ENCODE data around the gene ESPN.
A peak's percentile ranks its signal among the peaks of the same experiment; 100 is the strongest.
"Not testable (repeated sequence)": the region's sequence is repeated elsewhere in the genome, so short reads cannot be mapped to it uniquely, and the experiment has no call there.

Gene ESPN

DNA sequence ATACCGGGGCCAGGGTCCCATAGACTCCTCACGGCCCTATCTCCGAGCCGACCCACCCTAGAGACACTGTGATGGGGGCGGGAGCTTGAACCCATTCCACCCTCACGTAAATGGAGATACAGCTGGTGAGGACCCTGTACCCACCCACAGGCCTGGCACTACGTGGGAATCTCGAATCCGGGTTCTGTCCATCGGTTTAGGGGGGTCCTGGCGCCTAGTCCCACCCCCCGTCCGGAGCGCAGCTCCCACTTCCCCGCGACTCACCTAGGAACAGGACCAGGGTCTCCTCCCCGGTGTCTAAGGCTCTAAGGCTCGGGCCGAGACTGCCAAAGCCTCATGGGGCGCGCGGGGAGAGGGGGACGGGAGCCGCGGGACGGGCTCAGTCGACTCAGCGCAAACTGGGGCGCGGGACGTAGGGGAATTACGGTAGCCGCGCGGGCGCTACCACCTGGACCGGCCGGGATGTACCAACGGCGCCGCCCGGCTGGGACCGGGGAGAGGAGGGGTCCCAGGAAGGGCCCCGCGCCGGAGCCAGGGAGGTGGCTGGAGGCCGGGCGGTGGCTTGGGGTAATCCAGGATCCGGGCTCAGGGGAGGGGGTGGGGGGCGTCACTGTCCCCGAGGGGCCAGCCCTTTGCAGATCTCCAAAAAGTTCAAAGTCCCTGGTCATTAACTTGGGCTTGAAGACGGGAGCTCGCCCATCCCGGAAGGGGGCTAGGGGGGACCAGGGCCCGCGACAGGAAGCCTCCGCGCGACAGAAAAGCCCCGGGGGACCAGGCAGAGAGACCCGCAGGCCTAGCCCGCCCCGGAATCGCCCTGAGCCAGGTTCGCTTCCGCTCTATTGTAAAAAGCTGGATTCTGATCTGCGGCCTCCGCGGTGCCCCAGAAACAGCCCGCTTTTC, 65.9 kb downstream of the ESPN start:
- Mint-ChIP-seq H3K4me3 (peak overlapping the region; percentile 83), H3K4me1 (ENCODE audit: low read depth) (peaks cover 19% of the 10 kb centered on the region), H3K27ac (peak overlapping the region; percentile 73), H3K36me3 (ENCODE audit: low read depth) (no peaks in the 10 kb centered on the region), H3K9me3 (no peaks in the 10 kb centered on the region), H3K27me3 (ENCODE audit: low read depth) (peaks cover 22% of the 10 kb centered on the region)
- DNase-seq (ENCODE audit: low spot score) = peak; percentile 51

DNA sequence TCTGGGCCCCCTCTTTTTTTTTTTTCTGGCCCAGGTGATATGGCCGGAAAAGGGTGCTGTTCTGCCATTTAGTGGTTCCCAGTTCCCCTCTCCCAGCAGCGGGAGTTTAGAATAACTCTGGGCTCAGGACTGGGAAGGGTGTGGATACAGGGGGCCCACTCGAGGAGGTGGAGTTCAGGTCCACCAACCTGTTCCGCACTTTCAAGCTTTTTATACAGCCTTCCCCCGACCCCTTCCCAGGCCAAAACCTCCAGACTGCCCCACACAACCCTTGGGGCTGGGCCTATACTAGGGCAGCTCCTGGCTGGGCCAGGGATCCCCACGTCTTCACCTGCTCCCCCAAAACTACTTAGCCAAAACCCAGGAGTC, 66.5 kb downstream of the ESPN start:
- H3K27ac Mint-ChIP-seq = peak overlapping the region; percentile 78
- H3K9me3 Mint-ChIP-seq = no peaks in the 10 kb centered on the region
- H3K27me3 Mint-ChIP-seq (ENCODE audit: low read depth) = peaks cover 25% of the 10 kb centered on the region
- peak overlapping the region; percentile 76 for H3K4me3 Mint-ChIP-seq
- H3K36me3 Mint-ChIP-seq (ENCODE audit: low read depth) = no peaks in the 10 kb centered on the region
- peaks cover 19% of the 10 kb centered on the region for H3K4me1 Mint-ChIP-seq (ENCODE audit: low read depth)
- DNase-seq (ENCODE audit: low spot score) = no peak

DNA sequence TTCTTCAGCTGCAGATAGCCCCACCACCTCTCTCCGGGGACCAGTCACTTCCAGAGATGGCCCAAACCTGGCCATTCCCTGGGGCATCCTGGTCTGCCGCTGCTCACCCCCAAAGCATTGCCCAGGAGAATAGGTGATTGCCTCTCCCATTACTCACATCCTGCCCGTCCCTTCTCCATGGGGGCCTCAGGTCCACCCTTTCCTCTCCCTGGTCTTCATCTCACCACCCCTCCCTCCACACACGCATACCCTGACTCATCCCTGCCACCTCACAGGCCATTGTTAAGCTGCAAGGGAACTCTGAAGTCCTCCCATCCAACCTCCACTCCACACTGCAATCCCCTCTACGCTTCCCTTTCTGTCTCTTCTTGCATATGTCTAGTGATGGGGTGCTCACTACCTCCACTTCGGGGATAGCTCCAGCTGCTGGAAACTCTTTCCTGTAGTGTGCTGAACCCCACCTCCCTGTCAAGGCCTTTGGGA, 66.9 kb downstream of the ESPN start, which contains the start of gene PLEKHG5:
PLEKHG5 (minus strand) TSS at position 188 of the 483 bp plus-strand sequence. CDS start 14,096 bp downstream, outside the sequence.
- Mint-ChIP-seq H3K27me3 (ENCODE audit: low read depth) (peaks cover 25% of the 10 kb centered on the region), H3K27ac (peak within 1 kb of the TSS; percentile 78), H3K9me3 (no peaks in the 10 kb centered on the region), H3K36me3 (ENCODE audit: low read depth) (no peaks in the 10 kb centered on the region), H3K4me1 (ENCODE audit: low read depth) (peaks cover 16% of the 10 kb centered on the region), H3K4me3 (peak within 1 kb of the TSS; percentile 76)
- no peak for DNase-seq (ENCODE audit: low spot score)

DNA sequence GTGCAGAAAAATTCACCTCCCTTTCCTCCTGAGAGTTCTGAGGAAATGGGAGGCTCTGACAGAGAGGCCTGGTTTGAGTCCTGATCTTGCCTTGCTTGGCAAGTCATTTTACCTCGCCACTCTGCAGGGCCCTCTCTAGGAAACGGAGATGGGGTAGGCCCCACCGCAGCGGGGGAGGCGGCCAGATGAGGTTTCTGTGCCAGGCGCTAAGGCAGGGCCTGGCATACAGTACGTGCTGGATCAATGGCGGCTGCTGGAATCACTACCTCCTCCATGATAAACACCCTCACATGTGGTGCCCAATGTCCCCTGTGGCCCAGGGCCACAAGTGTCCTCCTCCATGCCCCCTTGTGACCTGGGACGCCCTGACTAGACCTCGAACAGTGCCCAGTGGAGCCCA, 67.4 kb downstream of the ESPN start:
- peaks cover 15% of the 10 kb centered on the region for H3K4me1 Mint-ChIP-seq (ENCODE audit: low read depth)
- DNase-seq (ENCODE audit: low spot score) = no peak
- H3K9me3 Mint-ChIP-seq = no peaks in the 10 kb centered on the region
- peak overlapping the region; percentile 78 for H3K27ac Mint-ChIP-seq
- H3K36me3 Mint-ChIP-seq (ENCODE audit: low read depth) = no peaks in the 10 kb centered on the region
- H3K27me3 Mint-ChIP-seq (ENCODE audit: low read depth) = peaks cover 26% of the 10 kb centered on the region
- peak overlapping the region; percentile 76 for H3K4me3 Mint-ChIP-seq

DNA sequence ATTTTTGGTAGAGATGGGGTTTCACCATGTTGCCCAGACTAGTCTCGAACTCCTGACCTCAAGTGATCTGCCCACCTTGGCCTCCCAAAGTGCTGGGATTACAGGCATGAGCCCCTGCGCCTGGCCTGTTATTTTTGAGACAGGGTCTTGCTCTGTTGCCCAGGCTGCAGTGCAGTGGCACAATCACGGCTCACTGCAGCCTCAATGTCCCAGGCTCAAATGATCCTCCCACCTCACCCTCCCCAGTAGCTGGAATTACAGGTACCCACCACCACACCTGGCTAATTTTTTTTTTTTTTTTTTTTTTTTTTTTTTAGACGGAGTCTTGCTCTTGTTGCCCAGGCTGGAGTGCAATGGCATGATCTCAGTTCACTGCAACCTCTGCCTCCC, 69.3 kb downstream of the ESPN start:
- H3K27me3 Mint-ChIP-seq (ENCODE audit: low read depth) = peaks cover 23% of the 10 kb centered on the region
- H3K27ac Mint-ChIP-seq = not testable (repeated sequence)

DNA sequence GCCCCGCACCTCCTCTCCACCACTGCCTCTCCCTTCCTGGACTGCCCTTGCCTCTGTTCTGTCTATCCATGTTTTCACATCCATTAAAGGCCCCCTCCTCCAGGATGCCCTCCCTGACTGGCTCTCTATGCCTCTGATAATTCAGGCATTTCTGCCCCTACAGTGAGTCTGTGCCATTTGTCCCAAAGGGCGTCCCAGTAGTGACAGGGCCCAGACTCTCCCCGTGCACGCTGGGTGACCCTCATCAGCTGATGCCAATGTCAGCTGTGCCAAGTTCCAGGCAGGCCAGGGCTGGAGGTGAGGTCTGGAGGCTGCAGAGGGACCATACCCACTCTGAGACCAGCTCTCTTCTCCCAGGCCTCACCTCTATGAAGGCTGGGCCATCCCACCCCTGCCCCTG, 70.1 kb downstream of the ESPN start:
- Mint-ChIP-seq H3K4me1 (ENCODE audit: low read depth) (peaks cover 13% of the 10 kb centered on the region), H3K4me3 (no peak overlapping the region), H3K36me3 (ENCODE audit: low read depth) (no peaks in the 10 kb centered on the region), H3K9me3 (no peaks in the 10 kb centered on the region), H3K27me3 (ENCODE audit: low read depth) (peaks cover 30% of the 10 kb centered on the region), H3K27ac (no peak overlapping the region)
- DNase-seq (ENCODE audit: low spot score) = no peak

More for the DNA sequence above, 69.3 kb downstream of the ESPN start:
- H3K4me1 Mint-ChIP-seq (ENCODE audit: low read depth) = peaks cover 13% of the 10 kb centered on the region
- not testable (repeated sequence) for DNase-seq (ENCODE audit: low spot score); H3K36me3 Mint-ChIP-seq (ENCODE audit: low read depth); H3K4me3 Mint-ChIP-seq; H3K9me3 Mint-ChIP-seq

DNA sequence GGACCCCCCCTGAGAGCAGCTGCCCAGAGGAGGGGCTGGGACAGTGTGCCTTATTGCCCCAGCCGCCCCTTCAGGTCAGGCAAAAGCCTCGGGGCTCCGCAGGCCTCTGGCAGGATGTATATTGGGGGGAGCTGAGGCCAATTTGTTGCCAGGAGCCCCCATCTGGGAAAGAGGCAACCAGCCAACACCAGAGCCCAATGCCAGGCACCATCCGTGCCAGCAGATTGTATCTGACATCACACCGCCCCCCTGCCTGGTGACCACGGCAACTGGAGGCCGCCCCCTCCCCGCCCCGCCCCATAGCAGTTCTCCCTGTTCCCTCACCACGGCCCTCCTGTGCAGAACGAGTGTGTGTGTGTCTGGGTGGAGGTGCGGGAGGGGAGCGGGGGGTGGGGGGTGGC, 70.5 kb downstream of the ESPN start:
- DNase-seq (ENCODE audit: low spot score) = no peak
- H3K4me1 Mint-ChIP-seq (ENCODE audit: low read depth) = peaks cover 13% of the 10 kb centered on the region
- H3K9me3 Mint-ChIP-seq = no peaks in the 10 kb centered on the region
- H3K36me3 Mint-ChIP-seq (ENCODE audit: low read depth) = no peaks in the 10 kb centered on the region
- H3K27me3 Mint-ChIP-seq (ENCODE audit: low read depth) = peaks cover 30% of the 10 kb centered on the region
- H3K4me3 Mint-ChIP-seq = no peak overlapping the region
- no peak overlapping the region for H3K27ac Mint-ChIP-seq

DNA sequence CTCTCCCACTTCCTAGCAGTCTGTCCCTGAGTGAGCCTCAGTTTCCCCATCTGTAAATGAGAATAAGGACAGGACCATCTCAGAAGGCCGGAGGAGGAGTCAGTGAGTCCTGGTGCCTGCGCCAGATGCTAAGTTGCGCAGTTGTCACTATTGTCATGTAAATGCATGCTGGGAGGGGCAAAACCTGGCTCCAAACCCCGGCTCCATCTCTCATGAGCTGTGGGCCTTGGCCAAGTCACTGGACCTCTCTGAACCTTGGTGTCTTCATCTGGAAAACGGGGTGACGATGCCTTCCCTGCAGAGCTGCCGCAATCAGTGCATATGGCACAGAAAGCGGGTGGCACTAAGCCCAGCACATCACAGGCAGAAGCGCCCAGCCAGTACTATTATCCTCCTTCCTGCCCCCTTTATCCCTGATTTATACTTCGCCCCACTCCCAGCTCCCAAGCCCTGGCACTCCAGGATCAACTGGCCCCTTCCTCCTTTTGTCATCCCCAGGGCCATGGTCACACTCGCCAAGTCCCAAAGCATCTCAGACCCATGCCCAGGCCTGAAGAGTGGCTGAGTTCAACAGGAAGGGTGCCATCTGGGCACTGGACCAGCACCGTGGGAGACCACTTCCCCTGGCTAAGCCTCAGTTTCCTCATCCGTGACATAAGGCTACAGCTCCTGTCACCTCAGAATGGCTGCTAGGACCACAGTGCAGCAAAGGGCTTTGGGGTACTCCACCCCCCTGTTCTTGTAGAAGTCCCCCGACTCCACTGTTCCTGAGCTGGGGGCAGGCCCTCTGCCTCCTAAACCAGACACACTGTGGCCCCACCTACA, 71.2 kb downstream of the ESPN start:
- no peak overlapping the region for H3K27ac Mint-ChIP-seq
- no peak for DNase-seq (ENCODE audit: low spot score)
- H3K27me3 Mint-ChIP-seq (ENCODE audit: low read depth) = peaks cover 30% of the 10 kb centered on the region
- H3K36me3 Mint-ChIP-seq (ENCODE audit: low read depth) = no peaks in the 10 kb centered on the region
- peak overlapping the region; percentile 21 for H3K4me3 Mint-ChIP-seq
- peaks cover 10% of the 10 kb centered on the region for H3K4me1 Mint-ChIP-seq (ENCODE audit: low read depth)
- no peaks in the 10 kb centered on the region for H3K9me3 Mint-ChIP-seq

DNA sequence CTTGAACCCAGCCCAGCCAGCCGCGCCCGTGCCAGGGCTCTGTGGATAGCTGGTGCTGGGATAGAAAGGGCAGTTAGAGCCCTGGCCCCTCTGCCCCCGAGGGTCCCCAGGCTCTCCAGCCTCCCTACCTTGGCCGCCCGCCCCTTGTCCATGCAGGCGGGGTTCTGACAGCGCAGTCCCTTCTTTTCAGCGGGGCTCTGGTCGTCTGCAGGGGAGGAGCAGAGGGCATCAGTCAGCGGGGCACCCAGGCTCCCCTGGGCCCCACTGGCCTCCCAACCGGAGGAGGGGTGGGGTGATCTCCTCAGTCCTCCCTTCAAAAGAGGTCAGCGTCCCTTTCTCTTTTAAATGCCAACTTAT, 71.8 kb downstream of the ESPN start:
- Mint-ChIP-seq H3K4me3 (peak overlapping the region; percentile 21), H3K4me1 (ENCODE audit: low read depth) (peaks cover 7% of the 10 kb centered on the region), H3K27ac (no peak overlapping the region), H3K27me3 (ENCODE audit: low read depth) (peaks cover 30% of the 10 kb centered on the region), H3K36me3 (ENCODE audit: low read depth) (no peaks in the 10 kb centered on the region), H3K9me3 (no peaks in the 10 kb centered on the region)
- no peak for DNase-seq (ENCODE audit: low spot score)

DNA sequence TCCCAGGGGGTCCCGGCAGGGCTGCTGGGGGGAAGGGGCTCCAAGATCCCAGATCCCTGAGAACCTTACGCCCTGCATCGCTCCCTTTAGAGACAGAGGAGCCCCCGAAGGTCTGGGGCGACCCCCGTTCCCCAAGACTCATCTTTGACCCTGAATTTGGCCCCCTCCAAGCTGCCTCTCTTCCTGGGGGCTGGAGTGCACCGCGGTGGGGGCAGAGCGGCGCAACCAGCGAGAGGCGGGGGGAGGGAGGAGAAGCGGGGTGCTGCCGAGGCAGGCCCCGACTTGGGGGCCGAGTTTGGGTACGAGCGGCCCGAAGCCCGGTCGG, 72.3 kb downstream of the ESPN start:
- no peak for DNase-seq (ENCODE audit: low spot score)
- H3K27ac Mint-ChIP-seq = no peak overlapping the region
- H3K36me3 Mint-ChIP-seq (ENCODE audit: low read depth) = no peaks in the 10 kb centered on the region
- H3K4me3 Mint-ChIP-seq = peak overlapping the region; percentile 15
- H3K4me1 Mint-ChIP-seq (ENCODE audit: low read depth) = peaks cover 2% of the 10 kb centered on the region
- peaks cover 30% of the 10 kb centered on the region for H3K27me3 Mint-ChIP-seq (ENCODE audit: low read depth)
- H3K9me3 Mint-ChIP-seq = no peaks in the 10 kb centered on the region

DNA sequence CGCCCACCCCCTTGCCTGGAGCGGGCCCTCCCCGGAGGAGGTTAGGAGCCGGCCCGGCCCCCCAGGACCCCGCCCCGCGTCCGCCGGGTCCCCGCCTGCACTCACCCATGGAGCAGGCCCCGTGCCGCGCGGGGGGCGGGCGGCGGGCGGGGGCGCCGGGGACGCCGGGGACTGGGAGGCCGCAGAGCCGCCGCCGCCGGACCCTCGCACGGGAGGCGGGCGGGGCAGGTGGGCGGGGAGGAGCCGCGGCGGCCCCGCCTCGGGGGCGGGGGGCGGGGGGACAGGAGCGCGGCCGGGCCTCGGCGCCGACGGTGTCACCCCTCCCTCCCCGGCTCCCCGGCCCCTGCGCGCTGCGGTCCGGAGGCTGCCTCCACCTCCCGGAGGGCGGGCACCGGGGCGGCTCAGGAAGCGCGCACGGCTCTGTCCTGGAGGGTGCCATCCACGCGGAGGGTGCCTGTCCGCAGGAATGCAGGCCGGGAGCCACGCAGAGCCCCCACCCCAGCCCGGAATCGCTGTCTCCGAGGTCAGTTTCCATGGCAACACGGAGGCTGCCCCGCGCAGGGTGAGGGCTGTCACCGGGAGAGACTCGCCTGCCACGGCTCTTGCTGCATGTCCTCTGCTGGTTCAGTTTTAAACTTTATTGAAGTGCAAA, 72.8 kb downstream of the ESPN start:
- peak; percentile 41 for DNase-seq (ENCODE audit: low spot score)
- H3K27ac Mint-ChIP-seq = no peak overlapping the region

DNA sequence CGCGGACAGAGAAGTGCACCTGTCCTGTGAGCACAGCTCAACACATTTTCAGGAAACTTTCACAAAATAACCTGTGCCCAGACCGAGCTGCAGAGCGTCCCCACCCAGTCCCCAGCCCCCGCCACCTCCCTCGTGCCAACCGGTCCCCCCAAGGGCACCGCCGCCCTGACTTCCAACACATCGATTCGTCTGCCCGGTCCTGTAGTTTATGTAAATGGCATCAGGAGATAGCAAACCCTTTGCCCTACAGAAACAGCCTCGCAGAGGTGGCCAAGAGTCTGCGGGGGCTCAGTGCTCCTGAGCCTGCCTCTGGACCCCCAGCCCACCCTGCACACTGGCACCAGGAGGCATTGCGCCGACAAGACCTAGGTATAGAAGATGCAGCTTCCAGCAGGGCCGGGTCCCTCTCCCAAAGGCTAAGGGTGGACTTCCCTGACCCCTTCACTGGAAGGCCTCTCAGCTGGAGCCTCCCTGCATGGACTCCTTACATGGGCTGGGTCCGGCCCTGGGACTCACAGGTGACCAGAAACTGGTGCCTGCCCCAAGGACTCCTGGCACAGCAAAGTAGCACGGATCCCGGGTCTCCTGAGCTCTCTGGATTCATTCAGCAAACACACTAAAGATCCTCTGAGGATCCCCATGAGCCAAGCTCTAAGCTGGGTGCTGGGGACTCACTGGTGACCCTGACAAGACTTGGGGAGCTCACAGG, 73.4 kb downstream of the ESPN start:
- H3K9me3 Mint-ChIP-seq = no peaks in the 10 kb centered on the region
- DNase-seq (ENCODE audit: low spot score) = no peak
- peak overlapping the region; percentile 72 for H3K4me3 Mint-ChIP-seq
- H3K27ac Mint-ChIP-seq = no peak overlapping the region
- H3K4me1 Mint-ChIP-seq (ENCODE audit: low read depth) = peaks cover 2% of the 10 kb centered on the region
- no peaks in the 10 kb centered on the region for H3K36me3 Mint-ChIP-seq (ENCODE audit: low read depth)
- peaks cover 30% of the 10 kb centered on the region for H3K27me3 Mint-ChIP-seq (ENCODE audit: low read depth)

More for the DNA sequence above, 72.8 kb downstream of the ESPN start:
- H3K36me3 Mint-ChIP-seq (ENCODE audit: low read depth) = no peaks in the 10 kb centered on the region
- H3K4me1 Mint-ChIP-seq (ENCODE audit: low read depth) = peaks cover 2% of the 10 kb centered on the region
- no peaks in the 10 kb centered on the region for H3K9me3 Mint-ChIP-seq
- peak overlapping the region; percentile 72 for H3K4me3 Mint-ChIP-seq
- H3K27me3 Mint-ChIP-seq (ENCODE audit: low read depth) = peaks cover 30% of the 10 kb centered on the region

DNA sequence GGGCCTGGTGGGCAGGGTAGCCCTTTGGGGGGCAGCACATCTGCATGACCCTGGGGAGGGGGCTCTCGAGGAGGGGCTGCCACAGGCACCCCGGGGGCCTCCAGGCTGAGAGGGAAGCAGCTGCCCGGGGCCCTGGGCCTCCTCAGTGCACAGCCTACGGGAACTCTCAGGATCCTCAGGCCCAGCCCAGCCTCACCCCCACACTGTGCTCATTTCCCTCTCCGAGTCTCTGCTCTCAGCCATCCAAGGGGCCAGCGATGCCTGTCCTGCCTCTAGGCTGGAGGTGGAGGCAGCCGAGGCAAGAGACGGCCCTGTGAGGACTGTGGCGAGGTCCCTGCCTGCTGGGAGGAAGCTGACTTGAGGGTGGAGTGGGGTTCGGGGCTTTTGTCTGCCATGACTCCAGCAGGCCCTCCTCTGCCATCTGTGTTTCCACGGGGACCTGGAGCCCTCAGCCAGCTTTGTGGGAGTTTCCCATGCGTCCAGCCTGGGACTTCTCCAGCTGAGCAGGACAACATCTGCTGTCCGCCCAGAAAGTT, 74.1 kb downstream of the ESPN start:
- no peak for DNase-seq (ENCODE audit: low spot score)
- H3K27me3 Mint-ChIP-seq (ENCODE audit: low read depth) = peaks cover 30% of the 10 kb centered on the region
- H3K4me3 Mint-ChIP-seq = no peak overlapping the region
- H3K9me3 Mint-ChIP-seq = no peaks in the 10 kb centered on the region
- H3K36me3 Mint-ChIP-seq (ENCODE audit: low read depth) = no peaks in the 10 kb centered on the region
- no peak overlapping the region for H3K27ac Mint-ChIP-seq
- H3K4me1 Mint-ChIP-seq (ENCODE audit: low read depth) = no peaks in the 10 kb centered on the region
